ENCODE data around the gene FMN1. TPM values are rescaled to one million over a fixed set of nuclear protein-coding genes. Genes with fewer than 3 reads are reported as not detected.

Gene FMN1
- total RNA-seq, 4 donors from 2014 or later = 32.6 to 102 (median 63.0) TPM

- H3K36me3 ChIP-seq = no peaks in the 10 kb centered on the region
- H3K27me3 ChIP-seq = no peaks in the 10 kb centered on the region
- DNase-seq = no peak
- H3K4me3 ChIP-seq = no peak overlapping the region
- no peaks in the 10 kb centered on the region for H3K9me3 ChIP-seq
- intact Hi-C loops (cut with DNase I; ENCODE audit: low total_unique reads) = loop anchor here (10.0 kb wide), 1 partner anchor 63 kb away; no protein-coding TSS in a partner anchor
- peaks cover 0 to 11% (median 0%) of the 10 kb centered on the region in 4 donors for H3K4me1 ChIP-seq
- H3K27ac ChIP-seq = no peak overlapping the region
- TF ChIP-seq POLR2AphosphoS5 (IDR thresholded peaks at IDR 0.05) = no peak
- TF ChIP-seq POLR2A (IDR thresholded peaks at IDR 0.05) = no peak
- no peak for TF ChIP-seq EP300 (IDR thresholded peaks at IDR 0.05; ENCODE audit: low read depth)
- no peak for TF ChIP-seq CTCF (IDR thresholded peaks at IDR 0.05)
- in situ Hi-C loops (cut with MboI; ENCODE audit: low pct_ligation_motif_present in 1 of 4, low pct_unique_long_range_greater_than_20kb in 1 of 4, low sequenced_read_pairs in 3 of 4) = no loop called here
- 95 to 96% methylated on average over 6 of the region's 6 CpGs for whole genome bisulfite sequencing, 2 donors (ENCODE audit: low coverage in 1 of 2)
These were observed 37.0 kb downstream of the FMN1 start for GRCh38 chr15:33157371-33158037.

- Histone ChIP-seq H3K4me1 (peaks cover 0 to 11% (median 0%) of the 10 kb centered on the region in 4 donors), H3K27ac (peak overlapping the region in 3 of 4 donors; percentile 3 to 28 (median 13)), H3K36me3 (no peaks in the 10 kb centered on the region), H3K27me3 (no peaks in the 10 kb centered on the region), H3K9me3 (no peaks in the 10 kb centered on the region), H3K4me3 (no peak overlapping the region)
- 81 to 85% methylated on average over 7 of the region's 7 CpGs for WGBS, 2 donors (ENCODE audit: low coverage in 1 of 2)
- intact Hi-C loops (cut with DNase I; ENCODE audit: low total_unique reads) (loop anchor here (10.0 kb wide), 1 partner anchor 61 kb away; no protein-coding TSS in a partner anchor), in situ Hi-C loops (cut with MboI; ENCODE audit: low pct_ligation_motif_present in 1 of 4, low pct_unique_long_range_greater_than_20kb in 1 of 4, low sequenced_read_pairs in 3 of 4) (no loop called here)
- no peak for TF ChIP-seq POLR2A (IDR thresholded peaks at IDR 0.05)
- no peak for DNase-seq
These were observed 38.7 kb downstream of the FMN1 start for GRCh38 chr15:33155691-33156420.

- 29 to 67% methylated on average over 4 to 14 of the region's 14 CpGs for WGBS, 2 donors (ENCODE audit: low coverage in 1 of 2)
- intact Hi-C loops (cut with DNase I; ENCODE audit: low total_unique reads) = loop anchor here (10.0 kb wide), 1 partner anchor 60 kb away; no protein-coding TSS in a partner anchor
- in situ Hi-C loops (cut with MboI; ENCODE audit: low pct_ligation_motif_present in 1 of 4, low pct_unique_long_range_greater_than_20kb in 1 of 4, low sequenced_read_pairs in 3 of 4) = no loop called here
- no peaks in the 10 kb centered on the region for H3K36me3 ChIP-seq
- peak; percentile 30 for DNase-seq
- no peaks in the 10 kb centered on the region for H3K9me3 ChIP-seq
- H3K27ac ChIP-seq = peak overlapping the region; percentile 25 to 58 (median 54)
- H3K27me3 ChIP-seq = no peaks in the 10 kb centered on the region
- TF ChIP-seq POLR2AphosphoS5 (IDR thresholded peaks at IDR 0.05) = peak in 2 of 3 donors; percentile 16 to 26
- peak; percentile 36 for TF ChIP-seq EP300 (IDR thresholded peaks at IDR 0.05; ENCODE audit: low read depth)
- TF ChIP-seq POLR2A (IDR thresholded peaks at IDR 0.05) = peak; percentile 37
- no peak for TF ChIP-seq CTCF (IDR thresholded peaks at IDR 0.05)
- peaks cover 0 to 13% (median 0%) of the 10 kb centered on the region in 4 donors for H3K4me1 ChIP-seq
- H3K4me3 ChIP-seq = peak overlapping the region in 1 of 4 donors; percentile 26
These were observed 40.0 kb downstream of the FMN1 start for GRCh38 chr15:33154351-33155166.

- DNase-seq = no peak
- no peaks in the 10 kb centered on the region for H3K9me3 ChIP-seq
- peak overlapping the region; percentile 25 to 58 (median 54) for H3K27ac ChIP-seq
- H3K36me3 ChIP-seq = no peaks in the 10 kb centered on the region
- TF ChIP-seq EP300 (IDR thresholded peaks at IDR 0.05; ENCODE audit: low read depth) (no peak), POLR2A (IDR thresholded peaks at IDR 0.05) (no peak), POLR2AphosphoS5 (IDR thresholded peaks at IDR 0.05) (no peak), CTCF (IDR thresholded peaks at IDR 0.05) (no peak)
- intact Hi-C loops (cut with DNase I; ENCODE audit: low total_unique reads) (loop anchor here (10.0 kb wide), 1 partner anchor 59 kb away; no protein-coding TSS in a partner anchor), in situ Hi-C loops (cut with MboI; ENCODE audit: low pct_ligation_motif_present in 1 of 4, low pct_unique_long_range_greater_than_20kb in 1 of 4, low sequenced_read_pairs in 3 of 4) (no loop called here)
- WGBS, 2 donors (ENCODE audit: low coverage in 1 of 2) = 81% methylated on average over 17 of the region's 17 CpGs; no CpG with 5 or more reads in 1 of the 2 donors
- peaks cover 0 to 13% (median 0%) of the 10 kb centered on the region in 4 donors for H3K4me1 ChIP-seq
- no peaks in the 10 kb centered on the region for H3K27me3 ChIP-seq
- peak overlapping the region in 1 of 4 donors; percentile 26 for H3K4me3 ChIP-seq
These were observed 41.0 kb downstream of the FMN1 start for GRCh38 chr15:33153548-33153947.

All from transverse colon (tissue), 4 donors.